Activated T-helper 9 cell treated with anti-CD3 and anti-CD28 coated beads, Interleukin-2, amount 50 U/mL, for 16 hours (primary cell): ENCODE measurements around the gene TAF11L14.
"Not testable (repeated sequence)": the region's sequence is repeated elsewhere in the genome, so short reads cannot be mapped to it uniquely, and the experiment has no call there.

ENCODE experiments used
- DNase-seq: peaks from one replicate; pipeline ENCODE4 v3.0.0-alpha.2; 2020; ENCODE audit warnings: low read depth

Gene TAF11L14

DNA sequence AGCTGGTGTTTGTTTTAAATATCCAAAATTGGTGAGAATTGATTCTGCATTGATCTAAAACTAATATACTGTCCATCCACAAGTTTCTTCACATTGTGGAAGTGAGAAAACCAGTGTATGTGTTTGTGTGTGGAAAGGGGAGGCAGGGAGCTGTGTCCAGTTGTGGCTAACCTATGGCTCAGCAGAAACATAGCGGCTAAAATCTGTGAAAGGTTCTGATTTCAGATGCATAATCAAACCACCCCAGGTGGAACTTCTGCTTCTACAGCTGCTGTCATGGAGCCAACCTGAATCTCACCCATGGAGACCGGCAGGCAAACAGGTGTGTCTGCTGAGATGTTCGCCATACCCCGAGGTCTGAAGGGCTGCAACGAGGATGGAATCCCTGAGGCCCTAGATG lies at the start of gene TAF11L14:
Gene TAF11L14, plus strand, starts transcription at position 301 of the 400 bp plus-strand sequence.
- DNase-seq, result no peak

DNA sequence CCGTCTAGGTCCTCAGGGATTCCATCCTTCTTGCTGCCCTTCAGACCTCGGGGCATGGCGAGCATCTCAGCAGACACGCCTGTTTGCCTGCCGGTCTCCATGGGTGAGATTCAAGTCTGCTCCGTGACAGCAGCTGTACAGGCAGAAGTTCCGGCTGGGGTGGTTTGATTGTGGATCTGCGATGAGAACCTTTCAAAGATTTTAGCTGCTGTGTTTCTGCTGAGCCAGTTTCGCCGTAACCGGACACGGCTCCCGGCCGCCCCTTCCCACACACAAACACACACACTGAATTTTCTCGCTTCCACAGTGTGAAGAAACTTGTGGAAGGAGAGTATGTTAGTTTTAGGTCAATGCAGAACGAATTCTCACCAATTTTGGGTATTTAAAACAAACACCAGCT lies 48.6 kb upstream of the TAF11L14 start, which contains the start of gene TAF11L7:
Gene TAF11L7, minus strand, starts transcription at position 101 of the 400 bp plus-strand sequence.
- not testable (repeated sequence) for DNase-seq

- not testable (repeated sequence) for DNase-seq
Measured at GRCh38 chr5:17590860-17591259, 43.4 kb upstream of the TAF11L14 start, which contains the start of gene TAF11L8. TSS of gene TAF11L8 (minus strand) at chr5:17590960.

DNA sequence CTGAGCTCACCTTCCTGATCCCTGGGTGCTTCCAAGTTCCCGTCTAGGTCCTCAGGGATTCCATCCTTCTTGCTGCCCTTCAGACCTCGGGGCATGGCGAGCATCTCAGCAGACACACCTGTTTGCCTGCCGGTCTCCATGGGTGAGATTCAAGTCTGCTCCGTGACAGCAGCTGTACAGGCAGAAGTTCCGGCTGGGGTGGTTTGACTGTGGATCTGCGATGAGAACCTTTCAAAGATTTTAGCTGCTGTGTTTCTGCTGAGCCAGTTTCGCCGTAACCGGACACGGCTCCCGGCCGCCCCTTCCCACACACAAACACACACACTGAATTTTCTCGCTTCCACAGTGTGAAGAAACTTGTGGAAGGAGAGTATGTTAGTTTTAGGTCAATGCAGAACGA lies 40.0 kb upstream of the TAF11L14 start, which contains the start of gene TAF11L9:
Gene TAF11L9, minus strand, starts transcription at position 140 of the 400 bp plus-strand sequence.
- not testable (repeated sequence) for DNase-seq

DNA sequence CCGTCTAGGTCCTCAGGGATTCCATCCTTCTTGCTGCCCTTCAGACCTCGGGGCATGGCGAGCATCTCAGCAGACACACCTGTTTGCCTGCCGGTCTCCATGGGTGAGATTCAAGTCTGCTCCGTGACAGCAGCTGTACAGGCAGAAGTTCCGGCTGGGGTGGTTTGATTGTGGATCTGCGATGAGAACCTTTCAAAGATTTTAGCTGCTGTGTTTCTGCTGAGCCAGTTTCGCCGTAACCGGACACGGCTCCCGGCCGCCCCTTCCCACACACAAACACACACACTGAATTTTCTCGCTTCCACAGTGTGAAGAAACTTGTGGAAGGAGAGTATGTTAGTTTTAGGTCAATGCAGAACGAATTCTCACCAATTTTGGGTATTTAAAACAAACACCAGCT lies 36.5 kb upstream of the TAF11L14 start, which contains the start of gene TAF11L10:
Gene TAF11L10, minus strand, starts transcription at position 101 of the 400 bp plus-strand sequence.
- DNase-seq, result not testable (repeated sequence)

GRCh38 chr5:17603880-17604279 lies 30.4 kb upstream of the TAF11L14 start, which contains the start of gene TAF11L11:
TSS of gene TAF11L11 (plus strand) at chr5:17604183.
- DNase-seq, result not testable (repeated sequence)

DNA sequence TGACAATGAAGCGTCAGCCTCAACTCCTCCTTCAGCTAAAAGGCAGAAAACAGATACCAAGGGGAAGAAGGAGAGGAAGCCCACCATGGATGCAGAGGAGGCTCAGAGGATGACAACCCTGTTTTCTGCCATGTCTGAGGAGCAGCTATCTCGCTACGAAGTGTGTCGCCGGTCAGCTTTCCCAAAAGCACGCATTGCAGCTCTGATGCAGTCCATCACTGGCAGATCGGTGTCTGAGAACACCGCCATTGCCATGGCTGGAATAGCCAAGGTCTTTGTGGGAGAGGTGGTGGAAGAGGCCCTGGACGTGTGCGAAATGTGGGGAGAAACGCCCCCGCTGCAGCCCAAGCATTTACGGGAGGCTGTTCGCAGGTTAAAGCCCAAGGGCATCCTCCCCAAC lies 29.3 kb upstream of the TAF11L14 start:
- no peak for DNase-seq

GRCh38 chr5:17607461-17607860 lies 26.8 kb upstream of the TAF11L14 start:
- DNase-seq, result not testable (repeated sequence)

- DNase-seq, result not testable (repeated sequence)
Measured at GRCh38 chr5:17610092-17610491, 24.2 kb upstream of the TAF11L14 start, which contains the start of gene TAF11L12. TSS of gene TAF11L12 (plus strand) at chr5:17610392.

- no peak for DNase-seq
Measured at GRCh38 chr5:17614872-17615605, 19.2 kb upstream of the TAF11L14 start.

DNA sequence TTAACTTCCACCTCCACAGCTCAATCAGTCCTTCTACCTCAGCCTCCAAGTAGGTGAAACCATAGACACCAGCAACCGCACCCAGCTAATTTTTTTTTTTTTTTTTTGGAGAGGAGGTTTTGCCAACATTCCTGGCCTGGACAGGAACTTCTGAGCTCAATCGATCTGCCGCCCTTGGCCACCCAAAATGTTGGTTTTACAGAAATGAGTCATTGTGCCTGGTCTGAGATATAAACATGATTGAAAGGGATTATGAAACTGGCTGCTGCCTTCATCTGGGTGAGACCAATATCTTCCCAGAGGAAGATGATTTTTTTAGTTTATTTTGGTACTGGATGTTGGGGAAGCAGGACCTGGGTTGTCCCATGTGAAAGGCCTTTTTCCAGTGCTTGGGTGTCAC lies 14.9 kb upstream of the TAF11L14 start:
- no peak for DNase-seq

DNA sequence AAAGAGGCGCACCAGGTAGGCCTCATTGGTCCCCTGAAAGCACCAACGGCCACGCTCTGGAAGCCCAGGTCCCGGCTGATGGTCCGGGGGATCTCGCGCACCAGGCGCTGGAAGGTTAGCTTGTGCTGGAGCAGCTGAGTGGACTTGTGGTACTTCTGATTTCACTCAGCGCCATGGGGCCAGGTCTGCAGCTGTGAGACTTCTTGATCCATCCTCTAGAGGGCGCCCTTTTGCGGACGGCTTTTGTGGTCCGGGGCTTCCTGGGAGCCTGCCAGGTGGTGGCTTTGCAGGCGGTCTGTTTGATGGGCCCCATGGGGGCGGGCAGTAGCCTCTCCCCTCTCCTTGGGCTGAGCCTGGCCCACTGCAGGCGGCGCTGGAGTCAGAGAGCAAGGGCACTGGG lies 13.6 kb upstream of the TAF11L14 start:
- no peak for DNase-seq

GRCh38 chr5:17625686-17626085 lies 8.6 kb upstream of the TAF11L14 start:
- DNase-seq, result no peak

GRCh38 chr5:17631788-17632187 lies 2.5 kb upstream of the TAF11L14 start, which contains the start of gene TAF11L13:
TSS of gene TAF11L13 (plus strand) at chr5:17632088.
- DNase-seq, result not testable (repeated sequence)

- DNase-seq, result not testable (repeated sequence)
Measured at GRCh38 chr5:17649232-17649631, 15.0 kb downstream of the TAF11L14 start.

DNA sequence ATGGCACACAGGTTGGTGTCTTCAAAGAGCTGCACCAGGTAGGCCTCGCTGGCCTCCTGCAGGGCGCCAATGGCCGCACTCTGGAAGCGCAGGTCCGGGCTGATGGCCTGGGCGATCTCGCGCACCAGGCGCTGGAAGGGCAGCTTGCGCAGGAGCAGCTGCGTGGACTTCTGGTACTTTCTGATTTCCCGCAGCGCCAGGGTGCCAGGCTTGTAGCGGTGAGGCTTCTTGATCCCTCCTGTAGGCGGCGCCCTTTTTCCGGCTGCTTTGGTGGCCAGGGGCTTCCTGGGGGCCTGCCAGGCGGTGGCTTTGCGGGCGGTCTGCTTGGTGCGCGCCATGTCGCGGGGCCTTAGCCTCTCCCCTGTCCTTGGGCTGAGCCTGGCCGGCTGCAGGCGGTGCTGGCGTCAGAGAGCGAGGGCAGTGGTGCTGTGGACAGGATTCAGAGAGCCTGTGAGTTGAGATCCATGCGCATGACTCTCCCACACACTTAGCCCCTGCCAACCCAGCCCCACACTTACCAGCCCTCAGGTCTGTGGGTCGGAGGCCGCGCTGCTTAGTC lies 21.0 kb downstream of the TAF11L14 start:
- DNase-seq, result not testable (repeated sequence)

GRCh38 chr5:17655921-17656320 lies 21.7 kb downstream of the TAF11L14 start:
- no peak for DNase-seq

GRCh38 chr5:17663182-17663581 lies 28.9 kb downstream of the TAF11L14 start:
- DNase-seq, result no peak

DNA sequence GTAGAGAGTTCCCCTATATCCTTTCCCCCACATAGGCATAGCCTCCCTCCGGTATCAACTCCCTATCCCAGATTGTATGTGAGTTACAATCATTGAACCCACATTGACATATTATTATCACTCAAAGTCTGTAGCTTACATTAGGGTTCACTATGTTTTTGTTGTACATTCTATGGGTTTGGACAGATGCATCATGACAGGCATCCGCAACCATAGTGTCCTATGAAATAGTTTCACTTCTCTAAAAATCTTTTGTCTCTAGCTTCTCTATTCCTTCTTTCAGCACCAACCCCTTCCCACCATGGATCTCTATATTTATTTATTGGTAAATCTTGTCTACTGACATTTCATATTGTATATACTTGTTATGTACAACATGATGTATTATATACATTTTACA lies 31.6 kb downstream of the TAF11L14 start:
- no peak for DNase-seq

DNA sequence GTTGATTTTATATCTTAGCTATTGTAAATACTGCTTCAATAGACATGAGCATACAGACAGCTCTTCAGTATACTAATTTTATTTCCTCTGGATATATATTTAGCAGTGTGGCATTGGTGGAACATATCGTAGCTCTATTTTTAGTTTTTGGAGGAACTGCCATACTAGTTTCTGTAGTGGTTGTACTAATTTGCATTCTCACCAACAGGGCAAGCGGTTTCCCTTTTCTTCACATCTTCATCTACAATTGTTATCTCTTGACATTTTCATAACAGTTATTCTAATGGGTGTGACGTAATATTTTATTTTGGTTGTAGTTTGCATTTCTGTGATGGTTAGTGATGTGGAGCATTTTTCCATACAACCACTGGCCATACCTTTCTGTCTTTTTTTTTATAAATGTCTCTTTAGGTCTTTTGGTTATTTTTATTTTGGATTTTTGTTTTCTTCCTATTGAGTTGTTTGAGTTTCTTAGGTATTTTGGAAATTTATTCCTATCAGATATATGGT lies 32.5 kb downstream of the TAF11L14 start:
- DNase-seq, result no peak

DNA sequence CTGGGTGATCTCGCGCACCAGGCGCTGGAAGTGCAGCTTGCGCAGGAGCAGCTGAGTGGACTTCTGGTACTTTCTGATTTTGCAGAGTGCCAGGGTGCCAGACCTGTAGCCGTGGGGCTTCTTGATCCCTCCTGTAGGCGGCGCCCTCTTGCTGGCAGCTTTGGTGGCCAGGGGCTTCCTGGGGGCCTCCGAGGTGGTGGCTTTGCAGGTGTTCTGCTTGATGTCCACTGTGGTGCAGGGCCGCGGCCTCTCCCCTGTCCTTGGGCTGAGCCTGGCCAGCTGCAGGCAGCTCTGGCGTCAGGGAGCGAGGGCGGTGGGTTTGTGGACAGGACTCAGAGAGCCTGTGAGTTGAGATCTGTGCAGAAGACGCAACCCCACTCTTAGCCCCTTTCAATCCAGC lies 36.1 kb downstream of the TAF11L14 start:
- DNase-seq, result no peak

- DNase-seq, result no peak
Measured at GRCh38 chr5:17678751-17679324, 44.6 kb downstream of the TAF11L14 start.
